HG03432 (cell line): Measurements from ENCODE around the gene ALS2CL.

ENCODE experiments used
- ATAC-seq: cut with Tn5 transposase; IDR thresholded peaks from one replicate; pipeline ENCODE4 v1.9.1; 2021; ENCODE audit warnings: mild to moderate bottlenecking, moderate library complexity; ENCODE audit not compliant: unreplicated experiment

Gene ALS2CL

DNA sequence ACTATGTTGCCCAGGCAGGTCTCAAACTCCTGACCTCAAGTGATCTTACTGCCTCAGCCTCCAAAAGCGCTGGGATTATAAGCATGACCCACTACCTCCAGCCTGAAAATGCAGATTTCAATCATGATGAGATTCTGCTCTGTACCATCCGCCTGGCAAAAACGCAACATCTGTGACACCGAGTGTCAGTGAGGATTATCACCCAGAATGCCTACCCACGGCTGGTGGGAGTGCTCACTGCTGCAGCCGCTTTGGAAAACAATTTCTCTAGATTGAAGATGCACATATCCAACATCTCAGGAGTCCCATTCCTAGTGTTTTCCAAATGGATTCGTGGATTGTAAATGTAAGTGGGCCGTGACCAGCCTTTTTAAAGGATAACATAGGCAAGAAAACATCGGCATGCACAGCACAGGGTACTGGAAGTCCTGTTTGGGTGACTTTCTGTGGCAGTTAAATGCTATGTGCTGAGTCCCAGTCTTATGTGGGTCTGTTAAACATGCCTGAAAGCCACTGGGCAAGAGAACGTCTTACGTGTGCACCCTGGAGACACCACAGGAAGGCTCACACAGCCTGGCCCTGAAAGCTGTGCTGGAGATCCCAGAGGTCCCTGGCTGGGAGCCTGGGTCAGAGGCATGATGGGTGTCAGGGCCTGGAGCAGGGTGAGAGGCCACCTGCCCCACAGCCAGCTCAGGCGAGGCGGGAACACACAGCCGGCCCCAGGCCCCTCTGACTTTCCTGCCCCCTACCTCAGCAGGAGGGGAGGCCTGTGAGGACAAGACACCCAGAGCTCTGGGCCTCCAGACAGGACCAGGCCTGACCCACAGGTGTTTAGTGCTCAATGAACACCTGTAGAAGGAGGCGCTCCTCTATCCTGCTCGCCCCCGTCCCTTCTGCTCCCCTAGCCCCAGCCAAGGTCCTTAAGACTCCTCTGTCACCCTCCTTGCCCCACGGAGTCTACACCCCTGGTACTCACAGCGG lies 23.3 kb upstream of the ALS2CL start:
- ATAC-seq, result no peak

DNA sequence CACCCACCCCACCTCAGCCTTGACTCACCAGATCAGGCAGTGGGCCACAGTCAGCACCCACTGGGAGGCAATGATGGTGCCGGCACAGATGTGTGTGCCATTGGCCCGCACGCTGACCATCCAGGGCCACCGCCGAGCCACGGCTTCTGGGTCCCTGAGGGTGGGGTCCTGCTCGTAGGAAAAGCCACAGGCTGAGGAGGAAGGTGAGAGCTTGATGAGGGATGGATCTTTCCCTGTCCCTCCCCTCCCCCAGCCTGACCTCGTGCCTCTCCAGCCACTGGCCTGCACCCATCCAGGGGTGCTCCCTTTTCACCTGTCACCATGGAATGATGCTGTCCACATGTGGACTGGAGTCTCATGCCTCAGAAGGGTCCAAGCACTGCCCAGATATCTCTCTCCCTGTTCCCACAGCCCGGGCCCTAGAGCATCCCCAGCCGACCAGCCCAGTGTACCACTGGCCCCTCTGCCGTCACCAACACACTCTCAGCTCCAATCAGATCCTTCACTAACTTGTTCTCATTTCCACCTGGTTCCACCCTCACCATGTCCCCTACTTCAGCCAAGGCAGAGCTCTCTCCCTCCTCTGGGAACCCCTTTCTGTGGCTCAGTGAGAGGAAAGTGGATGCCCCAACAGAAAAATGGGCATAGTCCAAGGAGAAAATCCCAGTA lies 22.2 kb upstream of the ALS2CL start:
- ATAC-seq, result no peak

DNA sequence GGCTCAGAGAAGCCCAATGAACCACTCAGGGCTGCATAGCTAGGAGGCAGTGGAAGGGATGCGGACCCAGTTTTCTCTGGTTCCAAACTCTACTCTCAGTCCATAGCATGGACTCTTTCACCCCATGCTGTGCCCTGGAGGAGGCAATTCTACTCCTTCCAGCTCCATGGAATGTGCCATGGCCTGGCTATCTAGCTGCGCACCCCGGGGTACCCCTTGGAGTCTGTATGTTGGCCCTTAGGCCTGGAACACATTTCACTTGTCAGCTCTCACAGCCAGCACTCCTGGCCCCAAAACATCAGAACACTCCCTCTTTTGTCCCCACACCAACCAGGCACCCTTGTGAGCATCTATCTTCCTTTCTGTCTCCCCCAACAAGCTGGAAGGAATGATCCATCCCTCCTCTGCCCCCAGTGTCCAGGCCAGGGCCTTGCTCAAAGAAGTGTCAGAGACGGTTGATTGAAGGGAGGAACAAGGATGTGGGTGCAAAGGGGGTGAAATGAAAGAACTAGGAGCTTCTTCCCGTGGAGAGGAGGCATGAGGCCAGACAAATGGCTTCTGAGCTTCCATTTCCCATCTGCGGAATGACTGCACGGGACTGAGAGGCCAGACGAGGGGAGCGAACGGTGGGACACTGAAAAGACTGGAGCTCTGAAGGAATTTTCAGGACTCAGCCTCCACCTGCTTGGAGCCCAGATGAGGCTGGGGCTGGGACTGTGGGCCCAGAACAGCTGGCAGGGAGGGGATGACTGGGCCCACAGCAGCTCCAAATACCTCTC lies 21.4 kb upstream of the ALS2CL start:
- no peak for ATAC-seq

DNA sequence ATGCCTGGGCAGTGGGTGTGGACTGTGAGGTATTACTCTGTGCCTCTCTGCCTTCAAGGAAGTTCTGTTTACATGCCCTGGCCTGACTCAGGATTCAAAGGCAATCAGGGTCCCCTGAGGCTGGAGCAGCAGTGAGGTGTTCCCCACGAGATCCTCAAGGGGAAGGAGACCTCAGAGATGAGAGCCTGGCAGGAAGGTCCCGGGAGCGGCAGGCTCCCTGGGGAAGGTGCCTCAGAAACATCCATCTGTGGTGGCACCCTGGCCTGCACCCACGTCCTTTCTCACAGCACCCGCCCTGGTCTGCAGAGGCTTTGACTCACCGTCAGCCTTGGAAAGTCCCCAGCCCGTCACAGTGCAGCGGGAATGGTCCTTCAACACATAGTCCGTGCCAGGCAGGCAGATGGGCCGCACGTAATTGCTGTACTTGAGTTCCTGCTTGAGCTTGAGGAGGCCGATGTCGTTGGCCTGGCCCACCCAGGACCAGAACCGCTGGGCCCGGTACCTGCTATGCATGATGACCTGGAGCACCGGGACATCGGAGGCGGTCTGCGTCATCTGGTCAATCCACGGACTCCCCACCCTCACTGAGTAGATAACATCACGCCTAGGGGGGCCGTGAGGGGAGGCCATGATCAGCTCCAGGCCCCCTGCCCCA lies 20.5 kb upstream of the ALS2CL start:
- peak; percentile 69 for ATAC-seq

DNA sequence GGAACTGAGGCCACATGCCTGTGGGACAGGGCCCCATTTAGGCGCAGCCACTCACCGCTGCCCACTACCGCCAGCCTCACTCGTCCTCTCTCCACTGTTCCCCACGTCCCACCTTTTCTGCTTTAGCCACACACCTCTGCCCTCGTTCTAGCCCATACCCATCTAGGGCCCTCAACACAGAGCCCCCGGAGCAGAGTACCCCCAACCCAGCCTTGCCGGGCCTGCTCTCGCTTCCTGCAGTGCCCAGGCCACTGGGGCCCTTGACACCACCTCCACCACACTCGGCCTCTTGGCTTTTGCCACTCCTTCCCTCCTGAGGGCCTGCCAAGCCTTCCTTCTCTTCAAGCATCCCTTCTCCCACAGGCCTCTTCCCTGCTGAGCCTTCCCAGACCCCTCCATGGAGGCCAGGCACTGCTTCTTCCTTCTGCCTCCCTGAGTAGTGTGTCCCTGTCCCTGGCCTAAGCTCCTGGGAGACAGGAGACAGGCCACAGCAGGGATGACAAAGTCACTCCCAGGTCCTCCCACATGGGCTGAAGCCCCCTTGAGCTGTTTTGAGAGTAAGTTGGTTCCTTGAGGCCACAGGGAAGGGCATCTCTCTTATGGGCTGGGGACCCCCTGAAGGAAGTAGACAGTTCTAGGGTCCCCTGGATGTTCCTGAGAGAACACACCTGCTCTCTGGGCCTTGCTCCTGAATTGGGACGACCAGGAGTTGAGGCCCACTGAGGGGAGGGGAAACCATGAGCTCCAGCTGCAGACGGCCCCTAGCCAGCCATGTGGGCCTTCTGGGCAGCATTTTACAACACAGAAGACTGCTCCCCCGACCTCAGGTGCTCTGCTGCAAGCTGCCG lies 19.8 kb upstream of the ALS2CL start:
- ATAC-seq, result no peak

DNA sequence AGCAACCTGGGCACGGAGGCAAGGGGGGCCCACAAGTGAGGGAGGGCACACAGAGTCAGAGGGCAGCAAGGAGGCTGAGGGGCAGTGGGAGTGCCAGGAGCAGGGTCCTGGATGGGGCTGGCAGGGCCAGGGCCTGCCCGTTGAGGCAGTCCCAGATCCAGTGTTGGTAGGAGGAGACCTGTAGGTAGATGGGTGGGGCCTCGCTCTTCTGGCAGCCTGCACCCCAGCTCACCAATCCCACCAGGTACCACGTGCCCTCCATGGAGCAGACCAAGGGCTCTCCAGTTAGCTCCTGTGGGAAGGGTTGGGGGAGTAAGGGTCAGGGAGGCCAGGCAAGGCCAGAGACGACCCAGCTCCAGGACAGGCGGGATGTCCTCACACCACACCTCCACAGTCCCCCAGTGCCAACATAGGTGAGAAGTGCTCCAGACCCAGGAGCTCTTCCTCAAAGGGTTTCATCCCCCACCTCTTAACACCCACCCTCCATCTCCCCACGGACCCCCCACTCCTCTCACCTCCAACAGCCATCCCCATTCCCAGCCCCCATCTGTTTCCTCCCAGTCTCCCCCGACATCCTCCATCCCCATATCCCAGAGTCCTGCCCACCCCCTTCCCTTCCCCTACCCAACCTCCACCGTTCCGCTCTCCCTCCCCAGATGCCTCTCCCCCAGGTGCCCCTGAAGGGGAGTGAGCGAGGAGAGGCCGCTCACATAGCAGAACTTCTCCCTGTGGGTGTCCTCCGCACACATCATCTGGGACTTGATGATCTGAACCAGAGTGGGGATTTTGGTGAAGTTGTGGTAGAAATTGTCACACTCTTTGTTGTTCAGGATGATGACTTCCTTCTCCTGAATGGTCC lies 18.9 kb upstream of the ALS2CL start:
- no peak for ATAC-seq

DNA sequence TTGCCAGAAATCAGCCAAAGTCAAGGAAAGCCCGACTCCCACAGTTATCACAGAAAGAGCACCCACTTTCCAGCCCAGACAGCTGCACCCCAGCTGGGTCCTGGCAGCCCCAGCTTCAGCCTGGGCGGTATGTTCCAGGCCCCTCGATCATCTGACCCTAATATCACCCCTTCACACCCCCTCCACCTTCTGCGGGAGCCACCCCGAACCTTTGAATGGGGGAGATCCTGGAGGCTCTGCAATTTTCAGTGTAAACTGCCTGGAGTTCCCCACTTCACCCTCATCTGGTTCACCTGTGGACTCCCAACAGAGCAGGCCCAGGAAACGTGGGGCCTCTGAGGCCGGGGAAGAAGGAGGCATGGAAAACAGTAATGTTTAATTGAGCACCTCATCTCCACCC lies 18.3 kb upstream of the ALS2CL start:
- no peak for ATAC-seq

DNA sequence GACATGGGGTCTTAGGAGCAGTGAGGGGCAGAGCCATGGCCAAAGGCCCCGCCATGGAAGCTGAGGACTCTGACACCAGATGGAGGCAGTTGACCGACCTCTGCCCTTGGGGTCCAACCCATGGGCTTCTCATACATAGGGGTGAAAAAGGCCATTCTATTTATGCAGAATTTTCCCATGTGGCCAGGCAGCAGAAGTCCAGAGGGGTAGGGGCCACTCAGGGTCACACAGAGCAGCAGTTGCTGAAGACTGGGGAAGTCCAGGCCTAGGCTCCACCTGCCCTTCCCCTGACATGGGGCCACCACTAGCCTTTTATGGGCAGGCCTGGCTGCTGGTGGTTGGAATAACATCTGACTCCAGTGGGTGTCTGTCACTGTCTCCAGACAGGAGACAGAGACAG lies 17.8 kb upstream of the ALS2CL start:
- no peak for ATAC-seq

DNA sequence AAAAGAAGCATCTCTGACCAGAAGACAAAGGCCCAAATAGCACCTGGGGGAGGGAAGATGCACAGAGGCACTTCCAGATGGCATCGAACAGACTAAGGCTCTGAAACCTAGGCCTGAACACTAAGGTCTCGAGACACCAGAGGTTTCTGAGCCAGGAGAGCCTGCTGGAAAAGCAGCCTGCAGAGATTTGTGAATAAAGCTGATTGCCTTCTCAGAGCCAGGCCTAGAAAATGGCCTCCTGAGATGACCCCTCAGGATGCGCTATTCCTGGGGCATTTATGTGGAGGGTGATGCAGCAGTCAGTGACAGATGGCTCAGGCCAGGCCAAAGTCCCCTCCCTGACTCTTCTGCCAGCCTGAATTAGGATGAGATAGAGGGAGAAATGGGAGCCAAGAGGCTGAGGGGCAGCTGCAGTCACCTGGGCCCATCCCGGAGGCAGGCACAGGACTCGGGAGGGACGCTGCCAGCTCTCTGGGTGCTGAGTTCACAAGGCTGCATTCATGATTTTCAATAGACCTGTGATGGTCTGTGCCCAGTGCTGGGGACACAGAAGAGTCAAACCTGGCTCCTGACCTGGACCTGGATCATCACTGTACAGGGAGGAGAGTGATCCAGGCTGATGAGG lies 17.3 kb upstream of the ALS2CL start:
- no peak for ATAC-seq

DNA sequence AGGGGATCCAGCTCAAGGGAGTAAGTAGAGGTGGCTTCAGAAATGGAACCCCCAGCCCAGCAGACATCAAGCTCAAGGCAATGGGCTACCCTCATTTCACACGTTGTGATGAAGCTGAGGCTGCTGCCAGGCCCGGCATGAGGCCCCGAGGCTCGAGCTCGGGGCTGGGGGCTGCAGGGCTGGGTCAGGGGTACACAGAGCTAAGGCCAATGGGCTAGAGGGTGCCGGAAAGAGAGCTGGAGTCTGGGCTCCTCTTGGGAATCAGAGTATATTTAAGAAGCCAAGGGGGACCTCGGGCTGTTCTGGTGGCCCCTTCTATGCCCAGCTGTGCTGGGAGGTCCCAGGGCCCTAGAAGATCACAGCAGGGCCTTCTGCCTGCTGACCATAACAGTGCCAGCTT lies 16.8 kb upstream of the ALS2CL start:
- ATAC-seq, result no peak

DNA sequence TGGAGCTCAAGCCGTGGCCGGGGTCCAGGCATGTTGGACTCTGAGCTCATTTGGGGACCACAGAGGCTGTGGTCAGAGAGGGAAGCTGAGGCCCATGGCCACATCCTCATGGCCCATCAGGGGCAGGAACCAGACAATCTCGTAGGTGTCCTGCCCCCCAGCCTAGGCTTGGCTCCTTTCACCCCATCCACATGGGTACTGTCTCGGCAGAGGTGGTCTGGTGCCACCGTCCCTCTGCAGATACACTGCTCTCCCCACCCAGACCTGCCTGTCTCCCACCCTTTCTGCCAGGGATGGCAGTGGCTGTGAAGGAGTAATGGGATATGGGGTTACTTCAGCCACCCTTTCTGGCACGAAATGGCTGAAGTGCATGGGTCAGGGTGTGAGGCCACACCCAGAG lies 16.2 kb upstream of the ALS2CL start:
- ATAC-seq, result no peak

DNA sequence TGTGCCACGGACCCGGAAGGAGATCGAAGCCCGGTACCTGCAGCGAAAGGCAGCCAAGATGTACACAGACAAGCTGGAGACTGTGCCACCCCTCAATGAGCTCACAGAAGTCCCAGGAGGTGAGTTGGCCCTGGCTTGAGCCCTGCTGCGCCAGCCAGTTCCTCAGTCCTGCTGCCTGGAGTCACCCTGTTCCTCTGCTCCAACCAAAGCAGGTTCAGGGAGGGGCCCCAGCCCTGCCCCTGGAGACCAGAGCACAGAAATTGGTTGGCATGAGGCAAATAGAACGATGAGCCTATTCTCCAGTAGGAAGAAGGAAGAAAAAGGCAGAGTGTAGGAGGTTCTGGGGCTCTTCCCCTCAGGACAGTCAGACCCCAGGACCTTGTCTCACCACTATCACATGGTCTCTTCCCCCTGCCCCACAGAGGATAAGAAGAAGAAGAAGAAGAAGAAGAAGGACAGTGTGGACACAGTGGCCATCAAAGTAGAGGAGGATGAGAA lies 15.7 kb upstream of the ALS2CL start:
- no peak for ATAC-seq

DNA sequence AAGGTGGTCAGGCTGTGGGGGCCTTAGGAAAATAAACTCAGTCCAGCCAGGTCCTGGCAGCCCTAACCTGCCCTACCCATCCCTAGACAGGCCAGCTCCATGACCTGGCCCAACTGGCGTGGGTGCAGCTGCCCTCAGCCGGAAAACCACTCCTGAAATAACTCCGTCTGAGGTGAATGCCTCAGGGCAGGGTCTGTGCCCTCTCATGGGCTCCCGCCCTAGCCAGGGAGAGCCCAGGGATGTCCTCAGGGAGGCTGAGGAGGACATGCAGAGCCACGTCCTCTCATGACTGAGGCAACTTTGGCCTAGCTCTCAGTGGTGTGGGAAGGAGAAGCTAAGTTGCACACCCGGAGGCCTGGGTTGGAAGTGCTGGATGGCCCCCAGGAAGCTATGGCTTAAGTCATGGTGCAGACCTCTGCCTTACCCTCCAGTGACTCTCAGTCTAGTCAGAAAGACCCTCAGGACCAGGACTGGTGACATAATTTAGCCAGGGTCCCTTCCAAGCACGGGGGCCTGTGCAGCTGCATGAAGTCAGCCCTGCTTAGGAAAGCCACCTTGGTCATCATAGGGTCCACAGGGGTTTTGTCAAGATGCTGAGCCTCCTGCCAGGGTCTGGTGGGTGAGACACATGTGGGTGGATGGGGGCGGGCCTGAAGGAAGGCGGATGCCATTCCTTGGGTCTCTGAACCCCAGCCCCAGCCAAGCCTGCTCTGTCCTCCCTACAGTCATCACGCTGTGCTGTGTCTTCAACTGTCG lies 15.1 kb upstream of the ALS2CL start:
- no peak for ATAC-seq

DNA sequence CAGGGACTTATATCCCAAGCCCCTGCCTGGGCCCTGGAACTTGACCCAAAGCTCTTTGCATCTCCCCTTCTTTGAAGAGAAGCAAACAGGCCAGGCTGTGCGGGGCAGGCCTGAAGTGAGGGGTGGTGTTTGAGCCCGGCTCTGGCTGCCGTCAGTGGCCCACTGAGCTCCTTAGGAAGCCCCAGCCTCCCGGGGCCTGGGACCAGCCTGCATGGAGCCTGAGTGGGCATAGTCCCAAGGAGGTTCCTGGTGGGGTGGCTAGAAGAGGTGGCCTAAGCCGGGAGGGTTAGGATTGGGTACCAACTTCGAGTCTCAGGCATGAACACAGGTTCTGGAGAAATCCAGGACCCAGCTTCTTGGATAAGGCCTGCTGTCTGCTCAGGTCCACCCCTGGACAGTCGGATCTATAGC lies 14.1 kb upstream of the ALS2CL start:
- no peak for ATAC-seq

DNA sequence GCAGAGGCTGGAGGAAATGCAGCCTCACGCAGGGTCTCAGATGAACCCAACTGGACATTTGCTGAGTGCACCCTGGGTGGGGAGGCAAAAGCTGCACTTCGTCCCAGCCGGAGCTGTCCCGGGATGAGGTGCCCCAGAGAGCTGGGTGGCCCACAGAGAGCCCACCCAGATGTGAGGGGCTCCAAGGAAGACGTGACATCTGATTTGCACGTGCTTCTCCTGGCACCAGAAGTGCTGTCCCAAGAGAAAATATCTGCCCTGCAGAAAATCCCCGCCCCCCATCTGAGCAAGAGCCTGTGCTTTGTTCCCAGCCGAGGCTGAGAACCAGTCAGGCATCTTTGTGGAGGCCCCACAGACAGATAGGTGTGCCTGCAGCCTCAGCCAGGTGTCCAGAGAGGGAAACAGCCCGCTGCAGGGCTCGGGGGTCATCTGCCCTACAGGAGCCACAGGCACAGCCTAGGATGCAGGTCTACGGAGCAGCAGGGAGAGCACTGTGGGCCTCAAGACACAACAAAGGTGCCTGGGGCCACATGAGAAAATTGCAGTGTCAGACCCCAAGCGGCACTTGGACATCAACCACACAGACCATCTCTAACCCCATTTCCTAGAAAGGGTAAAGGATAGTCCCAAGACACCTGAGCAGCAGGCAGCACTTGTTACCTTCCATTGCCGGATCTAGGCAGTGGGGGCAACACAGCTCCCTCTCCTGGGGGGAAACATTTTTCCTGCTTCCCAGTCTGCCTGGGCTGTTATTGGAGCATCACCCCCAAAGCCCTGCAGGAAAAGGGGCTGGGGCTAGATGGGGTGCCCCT lies 13.5 kb upstream of the ALS2CL start:
- no peak for ATAC-seq

DNA sequence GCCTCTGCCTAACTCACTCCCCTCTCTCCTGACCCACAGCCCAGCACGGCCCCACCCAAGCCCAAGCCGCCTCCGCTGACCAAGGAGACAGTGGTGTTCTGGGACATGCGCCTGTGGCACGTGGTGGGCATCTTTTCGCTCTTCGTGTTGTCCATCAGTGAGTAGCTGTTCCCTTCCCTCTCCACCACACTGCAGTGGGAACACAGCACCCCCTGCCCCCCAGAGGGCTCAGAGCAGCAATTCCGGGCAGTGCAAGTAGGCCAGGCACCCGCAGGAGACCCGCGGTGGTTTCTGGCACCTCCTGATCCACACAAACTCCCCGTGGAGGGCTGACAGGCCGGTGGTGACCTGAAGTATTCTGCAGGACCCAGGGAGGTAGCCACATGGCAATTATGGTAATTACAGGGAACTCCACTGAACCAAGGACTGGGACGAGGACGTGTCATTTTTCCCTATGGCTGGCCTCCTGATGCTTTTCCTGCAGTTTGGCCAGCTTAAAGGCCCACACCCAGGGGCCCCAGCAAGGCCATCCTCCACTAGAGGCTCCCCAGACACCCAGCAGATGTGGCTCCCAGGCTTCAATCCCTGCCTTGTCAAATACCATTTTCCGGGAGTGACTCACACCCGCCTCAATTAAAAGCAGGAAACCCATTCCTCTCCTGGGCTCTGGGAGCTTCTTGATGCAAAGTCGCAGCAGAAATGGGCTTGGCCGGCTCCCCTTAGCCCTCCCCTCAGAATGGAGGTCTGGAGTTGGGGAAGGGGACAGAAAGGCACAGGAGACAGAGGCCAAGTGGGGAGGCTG lies 12.5 kb upstream of the ALS2CL start:
- ATAC-seq, result no peak
